Neural progenitor cell (in vitro differentiated cells): ENCODE data around the gene MILR1. TPM values are rescaled to one million over a fixed set of nuclear protein-coding genes. Genes with fewer than 3 reads are reported as not detected.

Experiments
- DNase-seq: peaks from one replicate; pipeline ENCODE4 v3.0.0-alpha.2; 2016; ENCODE audit warnings: low spot score
- H2AFZ ChIP-seq: fragments of 200-600 bp; sonication (generic); replicated peaks from 2 replicates; pipeline ENCODE4 v1.6.1; 2016; ENCODE audit warnings: antibody characterized with exemption
- H3F3A ChIP-seq: fragments of 200-600 bp; sonication (generic); 2 replicates; pipeline ENCODE4 v1.6.1; 2016; ENCODE audit warnings: antibody characterized with exemption, low read depth
- H3K27ac ChIP-seq: fragments of 200-600 bp; sonication (generic); 2 replicates; pipeline ENCODE4 v1.5.1; 2016; ENCODE audit warnings: mild to moderate bottlenecking
- H3K27me3 ChIP-seq: fragments of 200-600 bp; sonication (generic); 2 replicates; pipeline ENCODE4 v1.6.1; 2016; ENCODE audit warnings: mild to moderate bottlenecking, moderate library complexity
- H3K36me3 ChIP-seq: fragments of 200-600 bp; sonication (generic); 2 replicates; pipeline ENCODE4 v1.5.1; 2016
- H3K4me1 ChIP-seq: fragments of 200-600 bp; sonication (generic); 2 replicates; pipeline ENCODE4 v1.6.1; 2016; ENCODE audit warnings: mixed run types
- H3K4me2 ChIP-seq: fragments of 200-600 bp; sonication (generic); 2 replicates; pipeline ENCODE4 v1.6.1; 2016
- H3K4me3 ChIP-seq: fragments of 200-600 bp; sonication (generic); 2 replicates; pipeline ENCODE4 v1.5.1; 2016
- H3K79me2 ChIP-seq: fragments of 200-600 bp; sonication (generic); 2 replicates; pipeline ENCODE4 v1.6.1; 2016; ENCODE audit warnings: low read depth
- H3K9ac ChIP-seq: fragments of 200-600 bp; sonication (generic); 2 replicates; pipeline ENCODE4 v1.6.1; 2016
- H3K9me3 ChIP-seq: fragments of 200-600 bp; sonication (generic); 2 replicates; pipeline ENCODE4 v1.5.1; 2016; ENCODE audit warnings: low read depth
- H4K20me1 ChIP-seq: fragments of 200-600 bp; sonication (generic); 2 replicates; pipeline ENCODE4 v1.6.1; 2016; ENCODE audit warnings: low read depth
- H3K27ac Mint-ChIP-seq: 3 replicates; pipeline ENCODE4 v1.8.0; 2021; ENCODE audit warnings: mixed read lengths
- H3K27me3 Mint-ChIP-seq: 2 replicates; pipeline ENCODE4 v1.8.0; 2022; ENCODE audit warnings: low read depth, mild to moderate bottlenecking, inconsistent platforms, moderate library complexity, mixed read lengths; ENCODE audit not compliant: insufficient read depth
- H3K36me3 Mint-ChIP-seq: 3 replicates; pipeline ENCODE4 v1.8.0; 2021; ENCODE audit warnings: mixed read lengths
- H3K4me1 Mint-ChIP-seq: 3 replicates; pipeline ENCODE4 v1.8.0; 2021; ENCODE audit warnings: mixed read lengths
- H3K4me3 Mint-ChIP-seq: 3 replicates; pipeline ENCODE4 v1.8.0; 2021; ENCODE audit warnings: mild to moderate bottlenecking, moderate library complexity, mixed read lengths
- H3K9me3 Mint-ChIP-seq: 3 replicates; pipeline ENCODE4 v1.8.0; 2020; ENCODE audit warnings: mixed read lengths
- EZH2 ChIP-seq: fragments of 200-600 bp; sonication (generic); IDR thresholded peaks from 2 replicates; pipeline ENCODE4 v1.6.1; 2017; ENCODE audit warnings: antibody characterized with exemption, mild to moderate bottlenecking, moderate library complexity
- EZH2phosphoT487 ChIP-seq: fragments of 200-600 bp; sonication (generic); IDR thresholded peaks from 2 replicates; pipeline ENCODE4 v1.6.1; 2017; ENCODE audit warnings: antibody characterized with exemption
- total RNA-seq: library from RNA; depleted of rRNA; stranded (reverse); fragments of >200 nt; gene quantifications from 2 replicates; pipeline ENCODE4 v1.2.3, GENCODE V29; 2015; ENCODE audit warnings: low replicate concordance
- TF ChIP-seq, protein P1 (sequence below): fragments of 200-600 bp; sonication (generic); IDR thresholded peaks from 2 replicates; pipeline ENCODE4 v1.5.1; 2017; ENCODE audit warnings: antibody characterized with exemption, mild to moderate bottlenecking

The MILR1 gene
- total RNA-seq, 1 donor from 2014 or later, result not detected

DNA sequence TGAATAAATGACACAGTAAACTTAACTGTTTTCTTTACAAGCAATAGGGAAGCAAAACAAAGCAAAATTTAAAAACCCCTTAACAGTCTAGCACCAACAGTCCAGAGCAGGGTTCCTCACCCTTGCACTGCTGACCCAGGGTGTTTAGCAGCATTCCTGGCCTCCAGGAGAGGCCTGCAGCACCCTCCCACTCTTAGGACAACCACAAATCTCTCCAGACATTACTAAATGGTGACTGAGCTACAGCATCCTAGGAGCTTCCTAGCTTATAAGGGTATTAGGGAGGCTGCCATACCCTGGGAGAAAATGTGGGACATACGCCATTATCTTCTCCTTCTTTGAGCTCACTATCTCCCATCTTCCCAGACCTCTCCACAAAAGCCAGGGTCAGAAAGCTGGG lies 32.0 kb downstream of the MILR1 start:
- H3K9me3 ChIP-seq, result no peaks in the 10 kb centered on the region
- H3K9me3 Mint-ChIP-seq, result no peaks in the 10 kb centered on the region
- TF ChIP-seq, protein P1, sequence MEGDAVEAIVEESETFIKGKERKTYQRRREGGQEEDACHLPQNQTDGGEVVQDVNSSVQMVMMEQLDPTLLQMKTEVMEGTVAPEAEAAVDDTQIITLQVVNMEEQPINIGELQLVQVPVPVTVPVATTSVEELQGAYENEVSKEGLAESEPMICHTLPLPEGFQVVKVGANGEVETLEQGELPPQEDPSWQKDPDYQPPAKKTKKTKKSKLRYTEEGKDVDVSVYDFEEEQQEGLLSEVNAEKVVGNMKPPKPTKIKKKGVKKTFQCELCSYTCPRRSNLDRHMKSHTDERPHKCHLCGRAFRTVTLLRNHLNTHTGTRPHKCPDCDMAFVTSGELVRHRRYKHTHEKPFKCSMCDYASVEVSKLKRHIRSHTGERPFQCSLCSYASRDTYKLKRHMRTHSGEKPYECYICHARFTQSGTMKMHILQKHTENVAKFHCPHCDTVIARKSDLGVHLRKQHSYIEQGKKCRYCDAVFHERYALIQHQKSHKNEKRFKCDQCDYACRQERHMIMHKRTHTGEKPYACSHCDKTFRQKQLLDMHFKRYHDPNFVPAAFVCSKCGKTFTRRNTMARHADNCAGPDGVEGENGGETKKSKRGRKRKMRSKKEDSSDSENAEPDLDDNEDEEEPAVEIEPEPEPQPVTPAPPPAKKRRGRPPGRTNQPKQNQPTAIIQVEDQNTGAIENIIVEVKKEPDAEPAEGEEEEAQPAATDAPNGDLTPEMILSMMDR, result no peak
- TF ChIP-seq EZH2phosphoT487 (no peak), EZH2 (no peak)
- peaks cover 7% of the 10 kb centered on the region for H3K36me3 ChIP-seq
- H3K9ac ChIP-seq, result no peak overlapping the region
- no peaks in the 10 kb centered on the region for H3K4me1 ChIP-seq
- H3K36me3 Mint-ChIP-seq, result no peaks in the 10 kb centered on the region
- no peak for DNase-seq
- H3K27ac Mint-ChIP-seq, result no peak overlapping the region
- no peak overlapping the region for H3K4me3 Mint-ChIP-seq
- H3K27ac ChIP-seq, result no peak overlapping the region
- H3F3A ChIP-seq, result no peaks in the 10 kb centered on the region
- no peaks in the 10 kb centered on the region for H3K27me3 ChIP-seq
- H4K20me1 ChIP-seq, result no peaks in the 10 kb centered on the region
- no peak overlapping the region for H3K4me2 ChIP-seq
- no peaks in the 10 kb centered on the region for H3K27me3 Mint-ChIP-seq
- no peak overlapping the region for H2AFZ ChIP-seq
- no peak overlapping the region for H3K4me3 ChIP-seq
- H3K79me2 ChIP-seq, result no peaks in the 10 kb centered on the region
- H3K4me1 Mint-ChIP-seq, result no peaks in the 10 kb centered on the region

GRCh38 chr17:64484380-64484779 lies 35.5 kb downstream of the MILR1 start:
- Histone ChIP-seq H3K79me2 (no peaks in the 10 kb centered on the region), H4K20me1 (peaks cover 3% of the 10 kb centered on the region), H3K9me3 (no peaks in the 10 kb centered on the region), H3K4me1 (no peaks in the 10 kb centered on the region), H2AFZ (no peak overlapping the region), H3K4me2 (no peak overlapping the region), H3K9ac (no peak overlapping the region), H3F3A (no peaks in the 10 kb centered on the region), H3K27ac (no peak overlapping the region), H3K27me3 (no peaks in the 10 kb centered on the region), H3K36me3 (peaks cover 16% of the 10 kb centered on the region), H3K4me3 (no peak overlapping the region)
- no peak for TF ChIP-seq EZH2
- TF ChIP-seq, protein P1, result no peak
- TF ChIP-seq EZH2phosphoT487, result no peak
- Mint-ChIP-seq H3K4me1 (no peaks in the 10 kb centered on the region), H3K36me3 (peaks cover 2% of the 10 kb centered on the region), H3K27ac (no peak overlapping the region), H3K27me3 (no peaks in the 10 kb centered on the region), H3K4me3 (no peak overlapping the region), H3K9me3 (no peaks in the 10 kb centered on the region)
- DNase-seq, result no peak

DNA sequence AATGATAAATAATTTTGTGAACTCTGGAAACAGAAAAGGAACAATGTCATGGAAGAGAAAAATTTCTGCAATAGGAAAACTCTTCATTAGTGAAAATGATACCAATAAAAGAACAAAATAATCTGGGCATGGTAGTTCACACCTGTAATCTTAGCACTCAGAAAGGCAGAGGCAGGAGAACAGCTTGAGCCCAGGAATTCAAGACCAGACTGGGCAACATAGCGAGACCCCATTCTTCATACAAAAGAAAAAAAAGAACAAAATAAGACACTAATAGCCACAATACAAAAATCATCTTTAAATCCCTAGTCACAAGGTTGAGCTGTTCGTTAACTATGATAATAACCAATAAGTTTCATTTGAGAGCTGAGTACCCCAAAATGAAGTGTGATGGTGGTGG lies 39.4 kb downstream of the MILR1 start:
- peaks cover 5% of the 10 kb centered on the region for H3K79me2 ChIP-seq
- no peak overlapping the region for H3K4me2 ChIP-seq
- H3K27ac ChIP-seq, result no peak overlapping the region
- no peak overlapping the region for H3K9ac ChIP-seq
- TF ChIP-seq EZH2phosphoT487 (no peak), EZH2 (no peak)
- TF ChIP-seq, protein P1, result no peak
- Mint-ChIP-seq H3K27ac (no peak overlapping the region), H3K36me3 (peaks cover 18% of the 10 kb centered on the region), H3K9me3 (no peaks in the 10 kb centered on the region), H3K27me3 (no peaks in the 10 kb centered on the region), H3K4me1 (no peaks in the 10 kb centered on the region), H3K4me3 (no peak overlapping the region)
- H3K36me3 ChIP-seq, result peaks cover 37% of the 10 kb centered on the region
- H3F3A ChIP-seq, result no peaks in the 10 kb centered on the region
- H2AFZ ChIP-seq, result no peak overlapping the region
- H3K4me1 ChIP-seq, result no peaks in the 10 kb centered on the region
- no peaks in the 10 kb centered on the region for H3K9me3 ChIP-seq
- H3K4me3 ChIP-seq, result no peak overlapping the region
- peaks cover 3% of the 10 kb centered on the region for H4K20me1 ChIP-seq
- no peak for DNase-seq
- no peaks in the 10 kb centered on the region for H3K27me3 ChIP-seq
